GM19452 (cell line): Measurements from ENCODE around the gene SARNP.
A peak's percentile ranks its signal among the peaks of the same experiment; 100 is the strongest.
"Not testable (repeated sequence)": the region's sequence is repeated elsewhere in the genome, so short reads cannot be mapped to it uniquely, and the experiment has no call there.

ENCODE experiments used
- ATAC-seq: cut with Tn5 transposase; IDR thresholded peaks from one replicate; pipeline ENCODE4 v1.9.1; 2021; ENCODE audit not compliant: unreplicated experiment

Gene SARNP, protein sequence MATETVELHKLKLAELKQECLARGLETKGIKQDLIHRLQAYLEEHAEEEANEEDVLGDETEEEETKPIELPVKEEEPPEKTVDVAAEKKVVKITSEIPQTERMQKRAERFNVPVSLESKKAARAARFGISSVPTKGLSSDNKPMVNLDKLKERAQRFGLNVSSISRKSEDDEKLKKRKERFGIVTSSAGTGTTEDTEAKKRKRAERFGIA

DNA sequence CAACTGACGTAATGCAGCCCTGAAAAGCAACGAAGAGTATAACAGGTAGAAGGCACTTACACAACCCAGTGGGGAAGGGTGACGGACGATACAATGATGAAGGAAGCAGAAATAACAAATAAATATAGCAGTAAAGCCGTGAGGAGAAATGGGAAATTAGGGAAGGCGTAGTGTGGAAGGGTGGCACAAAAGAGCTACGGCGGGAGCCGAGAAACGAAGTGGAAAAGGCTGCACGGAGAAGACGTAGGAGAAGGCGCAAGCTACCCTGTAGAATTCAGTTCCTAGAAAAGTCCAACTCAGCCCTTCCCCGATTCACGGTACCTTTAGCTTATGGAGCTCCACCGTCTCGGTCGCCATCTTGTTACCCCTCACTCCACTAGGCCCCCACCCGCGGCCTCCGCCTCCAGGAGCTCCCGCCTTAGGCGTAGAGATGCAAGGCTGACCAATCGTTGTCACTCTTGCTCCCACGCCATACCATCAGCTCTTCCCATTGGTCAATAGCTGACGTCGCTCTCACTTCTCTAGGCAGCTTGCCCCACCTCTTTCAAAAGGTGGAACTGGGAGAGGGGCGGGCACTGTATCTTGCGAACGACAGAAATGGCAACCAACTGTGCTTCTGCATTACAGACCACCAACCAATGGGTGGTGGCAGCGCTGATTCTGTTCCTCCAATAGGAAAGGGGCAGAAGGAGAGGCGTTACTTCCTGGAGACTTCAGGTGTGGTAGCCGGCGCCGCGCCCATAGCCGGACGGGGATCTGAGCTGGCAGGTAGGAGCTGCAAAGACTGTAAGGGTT lies at the start of gene SARNP, which contains the start of gene ORMDL2:
SARNP (minus strand) TSS at position 380 of the 795 bp plus-strand sequence; CDS start at position 357, 23 bp downstream.
ORMDL2 (plus strand) TSS at position 697 of the 795 bp plus-strand sequence. CDS start 959 bp downstream, outside the sequence.
- ATAC-seq = peak; percentile 97

DNA sequence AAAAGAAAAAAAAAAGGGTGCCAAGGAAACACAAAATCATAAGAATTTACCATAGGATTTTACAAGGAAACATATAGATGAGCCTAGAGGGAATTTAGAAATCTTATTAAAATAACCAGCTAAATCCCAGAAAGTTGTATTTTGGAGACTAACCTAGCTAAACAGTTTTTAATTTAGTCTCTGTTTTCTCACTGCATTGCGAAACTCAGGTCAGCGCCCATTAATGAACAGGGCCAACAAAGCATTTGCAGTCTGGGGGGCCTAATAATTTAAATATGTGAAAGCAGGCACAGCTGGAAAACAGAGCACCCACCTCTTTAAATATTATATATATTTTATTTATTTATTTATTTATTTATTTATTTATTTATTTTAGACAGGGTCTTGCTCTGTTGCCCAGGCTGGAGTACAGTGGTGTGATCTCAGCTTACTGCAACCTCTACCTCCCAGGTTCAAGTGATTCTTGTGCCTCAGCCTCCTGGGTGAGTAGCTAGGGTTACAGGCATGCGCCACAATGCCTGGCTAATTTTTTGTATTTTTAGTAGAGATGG lies 49.0 kb upstream of the SARNP start:
- ATAC-seq = not testable (repeated sequence)

DNA sequence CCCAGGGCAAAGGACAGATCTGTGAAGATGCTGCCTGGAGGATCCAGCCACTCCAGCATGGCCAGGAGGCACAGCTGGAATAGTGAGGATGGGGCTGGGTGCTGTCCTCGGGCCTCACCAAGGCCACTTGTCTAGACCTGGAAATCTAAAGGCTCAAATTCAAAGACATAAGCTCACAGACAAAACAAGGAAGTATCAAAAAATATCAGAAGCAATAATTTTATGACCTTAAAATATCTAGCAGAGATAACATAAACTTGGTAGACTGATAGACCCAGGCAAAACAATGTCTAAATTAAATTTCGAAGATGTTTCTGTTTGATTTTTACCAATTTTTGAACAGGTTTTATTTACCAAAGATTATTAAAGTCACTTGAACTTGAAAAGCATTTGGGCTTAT lies 47.8 kb upstream of the SARNP start:
- no peak for ATAC-seq

DNA sequence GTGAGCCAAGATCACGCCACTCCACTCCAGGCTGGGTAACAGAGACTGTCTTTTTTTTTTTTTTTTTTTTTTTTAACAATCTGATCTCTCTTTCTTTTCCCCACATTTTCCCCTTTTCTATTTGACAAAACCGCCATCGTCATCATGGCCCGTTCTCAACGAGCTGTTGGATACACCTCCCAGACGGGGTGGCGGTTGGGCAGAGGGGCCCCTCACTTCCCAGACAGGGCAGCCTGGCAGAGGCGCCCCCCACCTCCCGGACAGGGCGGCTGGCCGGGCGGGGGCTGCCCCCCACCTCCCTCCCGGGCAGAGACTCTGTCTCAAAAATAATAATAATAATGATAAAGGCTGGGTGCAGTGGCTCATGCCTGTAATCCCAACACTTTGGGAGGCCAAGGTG lies 45.4 kb upstream of the SARNP start:
- not testable (repeated sequence) for ATAC-seq

DNA sequence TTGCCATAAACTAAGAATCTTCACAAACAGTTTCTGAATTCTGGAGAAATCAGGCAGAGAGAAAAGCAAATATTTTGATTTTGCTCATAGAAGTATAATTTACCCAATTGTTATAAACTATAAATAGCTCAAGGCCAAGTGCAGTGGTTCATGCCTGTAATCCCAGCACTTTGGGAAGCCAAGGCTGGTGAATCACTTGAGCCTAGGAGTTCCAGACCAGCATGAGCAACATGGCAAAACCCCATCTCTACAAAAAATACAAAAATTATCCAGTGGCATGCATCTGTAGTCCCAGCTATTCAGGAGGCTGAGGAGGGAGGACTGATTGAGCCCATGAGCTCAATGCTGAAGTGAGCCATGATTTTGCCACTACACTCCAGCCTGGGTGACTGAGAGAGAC lies 44.8 kb upstream of the SARNP start:
- no peak for ATAC-seq

DNA sequence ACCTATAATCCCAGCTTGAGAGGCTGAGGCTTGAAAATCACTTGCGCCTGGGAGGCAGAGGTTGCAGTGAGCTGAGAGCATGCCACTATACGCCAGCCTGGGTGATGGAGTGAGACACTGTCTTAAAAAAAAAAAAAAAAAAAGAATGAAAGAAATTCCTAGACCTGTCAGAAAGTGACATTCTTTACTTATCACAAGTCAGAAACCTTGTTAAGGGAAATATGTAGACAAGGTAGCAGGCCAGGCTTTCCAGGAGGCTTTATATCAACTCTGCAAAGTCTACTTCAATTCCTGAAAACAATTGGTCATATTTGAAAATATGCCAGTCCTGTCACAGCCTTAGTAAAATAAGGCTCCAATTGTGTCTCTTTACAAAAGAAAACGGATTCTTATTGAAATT lies 44.3 kb upstream of the SARNP start:
- no peak for ATAC-seq

DNA sequence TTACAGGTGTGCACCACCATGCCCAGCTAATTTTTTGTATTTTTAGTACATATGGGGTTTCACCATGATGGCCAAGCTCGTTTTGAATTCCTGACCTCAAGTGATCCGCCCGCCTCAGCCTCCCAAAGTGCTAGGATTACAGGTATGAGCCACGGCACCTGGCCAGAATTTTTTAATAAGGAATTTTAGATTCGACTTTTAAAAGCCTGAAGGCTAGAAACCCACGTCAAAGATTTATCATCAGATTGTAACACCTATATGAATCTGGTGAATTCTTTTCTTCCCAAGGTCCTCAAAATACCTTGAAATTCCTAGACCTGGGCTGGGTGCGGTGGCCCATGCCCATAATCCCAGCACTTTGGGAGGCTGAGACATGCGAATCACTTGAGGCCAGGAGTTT lies 43.9 kb upstream of the SARNP start:
- ATAC-seq = no peak

DNA sequence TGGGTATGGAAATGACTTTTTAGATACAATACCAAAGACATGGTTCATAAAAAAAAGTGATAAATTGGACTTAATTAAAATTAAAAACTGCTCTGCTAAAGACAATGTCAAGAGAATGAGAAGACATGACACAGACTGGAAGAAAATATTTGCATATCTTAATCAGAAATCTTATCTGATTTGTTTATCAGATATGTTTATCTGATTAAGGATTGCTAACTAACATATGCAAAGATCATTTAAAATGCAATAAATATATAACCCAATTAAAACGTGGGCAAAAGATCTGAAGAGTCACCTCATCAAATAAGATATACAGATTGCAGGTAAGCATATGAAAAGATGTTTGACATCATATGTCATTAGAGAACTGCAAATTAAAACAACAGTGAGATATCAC lies 35.2 kb upstream of the SARNP start:
- ATAC-seq = no peak

DNA sequence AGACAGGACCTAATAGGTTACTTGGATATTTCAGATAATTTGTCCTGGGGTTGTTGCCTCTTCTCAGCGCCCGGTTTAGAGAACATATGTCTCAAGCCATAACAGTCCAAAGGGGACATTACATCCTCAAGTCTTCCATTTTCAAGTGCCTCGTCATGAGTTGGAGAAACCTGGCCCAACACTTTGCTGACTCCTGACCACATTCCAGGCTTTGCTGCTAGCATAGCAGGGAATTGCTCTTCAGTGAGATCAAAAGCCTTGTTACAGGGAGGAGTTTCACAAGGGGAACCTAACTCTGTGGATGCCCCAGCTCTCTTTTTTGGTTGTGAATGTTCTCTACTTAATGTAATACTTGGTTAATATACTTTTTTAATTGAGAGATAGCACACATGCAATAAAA lies 33.4 kb upstream of the SARNP start:
- ATAC-seq = no peak

DNA sequence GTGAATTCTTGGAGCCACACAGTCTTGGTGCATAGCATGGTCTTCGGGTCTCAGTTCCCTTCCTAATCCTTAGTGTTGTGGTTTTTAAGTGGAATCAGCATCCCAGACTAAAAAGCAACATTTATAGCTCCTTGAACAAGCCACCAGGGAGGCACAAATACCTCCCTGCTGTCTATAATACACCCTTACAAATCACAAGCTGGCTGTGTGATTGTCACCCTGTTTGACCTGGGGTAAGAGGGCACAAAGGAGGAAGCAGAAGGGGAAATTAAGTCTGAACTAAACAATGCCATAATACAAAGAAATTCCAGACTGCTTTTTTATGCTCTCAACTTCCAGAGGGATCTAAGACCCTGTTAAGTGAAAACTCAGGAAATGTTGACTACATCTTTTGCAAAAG lies 32.9 kb upstream of the SARNP start:
- no peak for ATAC-seq

DNA sequence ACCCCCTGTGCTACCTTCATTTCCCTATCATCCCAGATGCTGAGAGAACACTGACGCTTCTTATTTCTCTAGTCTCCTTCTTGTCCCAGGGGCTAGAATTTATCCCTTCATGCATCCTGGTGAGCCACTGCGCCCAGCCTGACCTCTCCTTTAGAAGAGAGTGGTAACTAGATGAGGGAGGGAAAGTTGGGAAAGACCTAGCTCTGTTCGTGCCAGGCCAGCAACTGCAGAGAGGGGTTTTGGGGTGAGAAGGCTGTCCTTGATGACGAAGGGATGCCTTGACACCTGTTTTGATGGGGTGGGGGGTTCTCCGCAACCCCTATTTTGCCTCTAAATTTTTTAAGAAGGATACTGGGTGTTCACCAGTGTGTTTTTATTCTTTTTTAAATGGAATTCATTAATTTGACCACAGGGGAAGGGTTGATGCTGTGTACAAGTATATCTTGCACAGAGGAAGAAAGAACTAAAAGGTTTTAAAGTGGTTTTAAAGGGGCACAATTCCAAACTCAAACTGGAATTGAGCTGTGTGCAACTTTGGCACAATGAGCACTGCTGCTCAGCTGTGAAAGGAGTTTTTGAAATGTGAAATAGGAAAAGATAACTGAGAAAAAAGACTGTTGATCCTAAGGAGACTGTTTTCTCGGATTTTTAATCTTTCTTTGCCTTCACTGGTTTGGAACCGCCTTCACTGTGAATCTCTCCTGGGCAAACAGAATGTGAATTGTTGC lies 32.3 kb upstream of the SARNP start:
- no peak for ATAC-seq

DNA sequence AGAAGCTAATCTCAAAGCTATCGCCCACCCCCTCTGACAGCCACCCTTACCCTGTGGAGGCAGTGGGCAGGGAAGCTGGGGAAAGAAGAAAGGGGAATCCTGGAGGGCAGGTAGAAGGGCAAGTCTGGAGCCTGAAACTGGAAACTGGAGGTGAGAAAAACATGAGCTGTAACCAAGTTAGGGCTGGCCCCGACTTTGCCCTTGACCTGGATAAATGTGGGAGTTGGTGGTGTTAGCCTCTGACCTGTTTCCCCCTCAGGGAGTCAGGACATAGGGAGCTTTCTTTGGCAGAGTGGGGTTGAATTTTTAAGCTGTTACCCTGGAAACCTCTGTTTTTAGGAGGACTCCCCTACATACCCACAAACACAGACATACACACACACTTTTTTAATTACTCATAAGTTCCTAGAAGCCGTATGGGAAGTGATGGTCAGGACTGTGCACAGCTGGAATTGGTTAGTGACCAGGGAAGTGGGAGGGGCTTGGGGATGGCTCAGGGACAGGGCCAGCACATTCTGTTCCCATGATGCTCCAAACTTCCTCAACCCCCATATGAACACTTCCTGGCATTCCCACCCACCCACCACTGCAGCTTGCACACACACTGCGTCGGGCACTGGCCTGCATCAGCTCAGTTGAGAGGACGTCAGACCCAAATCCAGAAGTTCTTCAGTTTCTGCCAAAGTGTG lies 30.2 kb upstream of the SARNP start:
- ATAC-seq = no peak

DNA sequence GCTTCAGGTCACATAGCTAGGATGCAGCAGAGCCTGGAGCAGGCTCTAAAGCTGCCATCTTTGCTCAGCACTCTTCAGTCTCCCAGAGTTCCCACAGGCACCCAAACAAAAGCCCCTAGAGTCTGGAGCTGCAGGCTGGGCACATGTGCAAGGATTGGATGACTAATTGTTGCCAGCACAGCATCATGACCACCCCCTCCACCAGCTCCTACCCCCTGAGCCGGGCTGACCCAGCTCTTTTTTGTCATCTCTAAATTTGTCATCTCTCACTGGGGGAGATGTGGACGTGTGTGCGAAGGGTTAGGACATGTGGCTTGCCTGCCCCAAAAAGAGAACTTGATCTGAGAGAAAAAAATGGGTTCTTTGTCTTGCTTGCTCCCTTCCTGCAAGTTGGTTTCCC lies 29.5 kb upstream of the SARNP start:
- no peak for ATAC-seq

DNA sequence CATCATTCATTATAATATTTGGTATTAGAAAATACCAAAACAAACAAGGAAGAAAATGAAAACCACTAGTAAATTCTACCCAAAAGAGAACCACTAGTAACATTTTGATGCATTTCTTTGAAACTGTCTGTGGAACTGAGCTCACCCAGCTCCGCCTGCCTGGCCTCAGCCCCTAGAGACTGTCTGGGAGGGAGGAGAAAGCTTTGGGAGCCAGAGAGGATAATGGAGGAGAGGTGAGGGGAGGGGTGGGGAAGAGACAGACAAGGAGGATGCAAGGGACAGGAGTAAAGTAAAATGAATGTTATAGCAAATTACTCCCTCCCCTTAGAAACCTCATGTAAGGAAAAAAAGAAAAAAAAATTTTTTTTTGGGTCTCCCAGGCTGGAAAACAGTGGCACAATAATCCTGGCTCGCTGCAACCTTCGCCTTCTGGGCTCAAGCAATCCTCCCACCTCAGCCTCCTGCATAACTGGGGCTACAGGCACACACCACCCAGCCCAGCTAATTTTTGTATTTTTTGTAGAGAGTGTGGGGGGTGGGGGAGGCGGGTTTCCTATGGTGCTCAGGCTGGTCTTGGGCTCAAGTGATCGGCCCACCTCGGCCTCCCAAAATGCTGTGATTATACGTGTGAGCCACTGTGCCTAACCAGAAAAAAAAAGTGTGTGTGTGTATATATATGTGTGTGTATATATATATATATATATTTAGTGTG lies 28.4 kb upstream of the SARNP start:
- no peak for ATAC-seq

DNA sequence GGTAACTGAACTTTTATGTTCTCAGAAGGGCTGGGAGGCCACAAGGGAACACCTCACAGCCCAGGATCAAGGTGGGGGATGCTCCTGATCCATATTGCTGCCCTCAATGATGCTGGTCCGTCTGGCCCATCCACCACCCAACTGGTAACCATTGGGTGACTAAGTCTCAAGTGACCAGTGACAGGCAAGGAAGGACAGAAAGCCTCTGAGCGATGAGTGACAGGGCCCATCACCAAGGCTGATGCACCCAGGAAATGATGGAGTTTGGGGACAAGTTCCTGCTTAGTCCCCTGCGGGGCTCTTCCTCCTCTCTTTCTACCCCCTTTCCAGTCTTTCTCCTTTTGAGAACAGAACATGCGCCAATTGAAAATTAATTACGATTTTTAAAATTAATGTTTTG lies 27.8 kb upstream of the SARNP start:
- no peak for ATAC-seq

DNA sequence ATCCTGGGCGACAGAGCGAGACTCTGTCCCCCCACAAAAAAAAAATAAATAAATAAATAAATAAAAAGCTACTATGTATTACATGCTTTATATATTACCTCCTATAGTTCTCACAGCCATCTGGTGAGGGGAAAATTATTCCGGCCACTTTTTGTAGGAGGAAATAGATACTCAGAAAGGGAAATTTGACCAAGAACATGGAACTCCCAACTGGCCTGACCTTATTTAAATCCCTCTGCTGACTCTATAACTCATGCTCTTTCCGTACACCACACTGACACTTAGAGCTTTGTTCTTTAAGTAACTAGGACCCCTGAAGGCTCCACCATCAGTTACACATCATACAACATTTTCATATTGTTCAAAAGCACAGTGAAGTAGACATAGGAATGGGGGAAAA lies 27.4 kb upstream of the SARNP start:
- ATAC-seq = no peak

DNA sequence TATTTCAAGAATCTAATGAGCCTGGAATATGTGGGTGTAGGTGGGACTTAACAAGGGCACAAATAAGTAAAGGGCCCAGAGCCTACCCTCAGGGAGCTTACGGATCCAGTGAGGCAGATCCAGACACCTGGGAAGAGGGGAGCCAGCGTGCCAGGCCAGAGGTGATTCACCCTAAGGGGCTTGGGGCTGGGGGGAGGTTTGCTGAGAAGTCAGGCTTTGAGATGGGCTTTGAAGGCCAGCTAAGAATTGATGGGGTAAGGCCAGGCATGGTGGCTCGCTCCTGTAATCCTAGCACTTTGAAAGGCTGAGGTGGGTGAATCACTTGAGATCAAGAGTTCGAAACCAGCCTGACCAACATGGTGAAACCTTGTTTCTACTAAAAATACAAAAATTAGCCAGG lies 25.9 kb upstream of the SARNP start:
- no peak for ATAC-seq

DNA sequence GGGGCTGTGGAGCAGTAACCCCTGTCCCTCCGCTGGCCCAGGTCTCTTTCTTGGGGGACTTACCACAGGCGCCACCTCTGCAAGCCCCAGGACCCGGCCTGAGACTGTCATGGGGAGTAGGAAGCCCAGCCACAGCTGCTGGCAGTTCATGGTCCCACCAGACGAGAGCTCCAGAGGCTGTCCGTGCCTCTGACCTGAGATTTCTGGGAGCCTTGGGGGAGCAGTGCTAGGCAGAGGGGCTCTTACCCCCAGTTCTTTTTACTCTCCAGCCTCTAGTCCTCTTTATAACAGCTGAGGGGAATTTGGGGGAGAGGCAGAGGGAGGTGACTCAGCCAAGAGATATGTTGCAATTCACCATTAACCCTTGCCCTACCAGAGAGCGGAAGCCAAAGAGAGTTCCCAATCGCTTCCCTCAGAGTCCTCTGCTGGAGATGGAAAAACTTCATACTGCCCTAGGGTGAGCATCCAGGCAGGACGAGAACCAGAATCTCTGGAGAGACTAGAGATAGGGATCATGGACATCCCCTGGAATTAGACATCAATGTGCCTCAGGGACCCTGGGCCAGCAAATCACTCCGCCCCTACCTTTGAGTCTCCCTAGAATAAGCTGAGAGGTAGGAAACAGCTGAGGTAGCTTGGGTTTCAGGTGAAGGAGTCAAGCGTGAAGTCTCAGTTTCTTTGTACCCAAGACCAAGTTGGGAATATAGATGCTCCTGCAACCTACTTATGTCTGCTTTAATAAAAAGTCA lies 25.3 kb upstream of the SARNP start, which contains the start of gene MMP19:
MMP19 (minus strand) TSS at position 256 of the 749 bp plus-strand sequence; CDS start at position 150, 106 bp downstream.
- ATAC-seq = no peak

DNA sequence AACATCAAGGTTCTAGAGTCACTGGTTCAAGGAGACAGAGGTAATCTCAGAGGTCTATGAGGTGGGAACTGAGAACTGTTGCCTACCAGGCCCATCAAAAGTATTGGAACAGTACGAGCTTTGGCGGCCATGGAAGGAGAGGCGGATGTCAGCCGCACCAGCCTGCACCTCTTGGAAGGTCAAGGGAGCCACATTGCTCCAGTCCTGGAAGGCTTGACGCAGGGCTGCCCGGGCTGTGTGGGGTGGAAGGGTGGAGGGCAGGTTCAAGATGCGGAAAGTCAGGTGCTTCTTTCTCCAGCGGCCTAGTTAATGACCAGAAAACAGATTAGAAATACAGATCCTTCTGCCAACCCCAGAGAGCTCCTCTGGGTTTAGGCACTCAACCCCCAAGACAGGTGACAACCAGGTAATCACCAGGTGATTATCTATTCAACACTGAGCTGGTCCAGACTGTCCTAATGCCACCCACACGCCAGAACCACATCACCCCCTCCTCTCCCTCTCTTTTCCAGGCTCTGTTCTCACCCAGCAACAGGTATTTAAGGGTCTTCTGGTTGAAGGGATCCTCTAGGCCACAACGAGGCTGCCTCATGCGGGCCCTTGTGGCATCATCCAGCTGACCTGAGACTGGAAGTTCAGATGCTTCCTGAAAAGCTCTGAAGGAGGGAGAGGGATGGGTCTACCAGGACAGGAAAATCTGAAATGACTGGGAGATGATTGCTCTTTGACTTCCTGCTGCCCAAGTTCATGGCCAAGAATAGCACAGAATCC lies 23.2 kb upstream of the SARNP start:
- ATAC-seq = no peak
